ENCODE measurements around the gene ALX4. TPM values are rescaled to one million over a fixed set of nuclear protein-coding genes. Genes with fewer than 3 reads are reported as not detected.

ALX4 gene
- total RNA-seq, 6 experiments from 2014 or later: not detected

GRCh38 chr11:44264438-44264749 is 45.5 kb downstream of the ALX4 start:
- no peaks in the 10 kb centered on the region for H3K9me3 ChIP-seq
- no peaks in the 10 kb centered on the region for H3K36me3 ChIP-seq
- H3K4me3 ChIP-seq: no peak overlapping the region
- intact Hi-C loops (cut with DNase I): no loop called here
- H3K27ac ChIP-seq: no peak overlapping the region
- H3K4me1 ChIP-seq: no peaks in the 10 kb centered on the region
- H3K27me3 ChIP-seq: no peaks in the 10 kb centered on the region
- TF ChIP-seq POLR2A (IDR thresholded peaks at IDR 0.05) (no peak), CTCF (IDR thresholded peaks at IDR 0.05) (no peak)
- no peak for DNase-seq
- 87% methylated on average over 3 of the region's 8 CpGs for WGBS (ENCODE audit: insufficient coverage, low coverage, low lambda C conversion rate, missing lambda C conversion rate)
- ATAC-seq: no peak

GRCh38 chr11:44263738-44264437 is 46.1 kb downstream of the ALX4 start:
- Histone ChIP-seq H3K36me3 (no peaks in the 10 kb centered on the region), H3K4me3 (no peak overlapping the region), H3K27me3 (no peaks in the 10 kb centered on the region), H3K27ac (no peak overlapping the region), H3K9me3 (no peaks in the 10 kb centered on the region), H3K4me1 (no peaks in the 10 kb centered on the region)
- intact Hi-C loops (cut with DNase I): no loop called here
- DNase-seq: no peak
- 50% methylated on average over 5 of the region's 20 CpGs for WGBS (ENCODE audit: insufficient coverage, low coverage, low lambda C conversion rate, missing lambda C conversion rate)
- ATAC-seq: no peak
- TF ChIP-seq POLR2A (IDR thresholded peaks at IDR 0.05): no peak
- TF ChIP-seq CTCF (IDR thresholded peaks at IDR 0.05): no peak

- 80% methylated on average over 1 of the region's 14 CpGs for WGBS (ENCODE audit: insufficient coverage, low coverage, low lambda C conversion rate, missing lambda C conversion rate)
- no peaks in the 10 kb centered on the region for H3K36me3 ChIP-seq
- H3K9me3 ChIP-seq: no peaks in the 10 kb centered on the region
- intact Hi-C loops (cut with DNase I): no loop called here
- no peak overlapping the region for H3K27ac ChIP-seq
- ATAC-seq: no peak
- H3K4me3 ChIP-seq: no peak overlapping the region
- no peak for DNase-seq
- TF ChIP-seq POLR2A (IDR thresholded peaks at IDR 0.05): no peak
- TF ChIP-seq CTCF (IDR thresholded peaks at IDR 0.05): no peak
- H3K4me1 ChIP-seq: no peaks in the 10 kb centered on the region
- no peaks in the 10 kb centered on the region for H3K27me3 ChIP-seq
Measured at GRCh38 chr11:44261800-44262591, 47.9 kb downstream of the ALX4 start.

- Histone ChIP-seq H3K4me1 (no peaks in the 10 kb centered on the region), H3K4me3 (no peak overlapping the region), H3K27me3 (no peaks in the 10 kb centered on the region), H3K27ac (no peak overlapping the region), H3K9me3 (no peaks in the 10 kb centered on the region), H3K36me3 (no peaks in the 10 kb centered on the region)
- 50% methylated on average over 1 of the region's 4 CpGs for WGBS (ENCODE audit: insufficient coverage, low coverage, low lambda C conversion rate, missing lambda C conversion rate)
- DNase-seq: no peak
- no peak for TF ChIP-seq POLR2A (IDR thresholded peaks at IDR 0.05)
- no peak for TF ChIP-seq CTCF (IDR thresholded peaks at IDR 0.05)
- no peak for ATAC-seq
- intact Hi-C loops (cut with DNase I): no loop called here
Measured at GRCh38 chr11:44260081-44260480, 49.9 kb downstream of the ALX4 start.
